H1 (cell line): ENCODE data around the gene ZNF133. TPM values are rescaled to one million over a fixed set of nuclear protein-coding genes. Genes with fewer than 3 reads are reported as not detected.

ENCODE experiments used
- CTCF ChIA-PET: fragments of 300-600 bp; sonication (Branson Sonifier 250); formaldehyde crosslinking; loops from one replicate; lab custom pipeline; 2021; ENCODE audit not compliant: partially characterized antibody; lab: Charles Lee
- POLR2A ChIA-PET: fragments of 300-600 bp; sonication (Branson Sonifier 250); formaldehyde crosslinking; loops from one replicate; lab custom pipeline; 2021; ENCODE audit warnings: inconsistent platforms; ENCODE audit not compliant: partially characterized antibody; lab: Charles Lee
- DNase-seq, 2 experiments: peaks; one replicate each; pipeline versions ENCODE4 v3.0.0 to v3.0.0-alpha.2; 2010 to 2022; ENCODE audit warnings: low spot score in 2 of 2, low read depth in 1 of 2, mixed read lengths in 1 of 2
- FAIRE-seq: peaks from 2 replicates; lab custom pipeline; 2011; peaks lifted over from hg19 to GRCh38; lab: Jason Lieb, UNC
- H2AFZ ChIP-seq: 2 replicates; pipeline ENCODE4 v1.8.1; 2012; ENCODE audit warnings: low read length, inconsistent platforms
- H2AK5ac ChIP-seq: 2 replicates; pipeline ENCODE4 v1.6.1; 2013; ENCODE audit warnings: low read depth, low read length
- H2BK120ac ChIP-seq: replicated peaks from 2 replicates; pipeline ENCODE3; 2013; ENCODE audit warnings: low read depth, low read length, inconsistent platforms
- H2BK12ac ChIP-seq: 2 replicates; pipeline ENCODE4 v1.6.1; 2013; ENCODE audit warnings: low read depth, low read length
- H2BK15ac ChIP-seq: 2 replicates; pipeline ENCODE4 v1.6.1; 2013; ENCODE audit warnings: low read length
- H2BK20ac ChIP-seq: 2 replicates; pipeline ENCODE4 v1.6.1; 2013; ENCODE audit warnings: low read length
- H2BK5ac ChIP-seq: 2 replicates; pipeline ENCODE4 v1.6.1; 2013; ENCODE audit warnings: low read depth, low read length
- H3K14ac ChIP-seq: 2 replicates; pipeline ENCODE4 v1.6.1; 2013; ENCODE audit warnings: inconsistent platforms; ENCODE audit not compliant: insufficient read length
- H3K18ac ChIP-seq: 2 replicates; pipeline ENCODE4 v1.6.1; 2013; ENCODE audit warnings: low read length; ENCODE audit errors: extremely low read depth
- H3K23ac ChIP-seq: 2 replicates; pipeline ENCODE4 v1.6.1; 2013; ENCODE audit warnings: inconsistent platforms; ENCODE audit not compliant: insufficient read length
- H3K23me2 ChIP-seq: 2 replicates; pipeline ENCODE4 v1.6.1; 2013; ENCODE audit warnings: low read depth, low read length
- H3K27ac ChIP-seq: 2 replicates; pipeline ENCODE4 v1.6.1; 2011; ENCODE audit warnings: low read depth, low read length, inconsistent platforms
- H3K27me3 ChIP-seq, 4 experiments: replicated peaks in 1 of 4; 1 replicate in 1 of 4; 2 replicates in 3 of 4; pipeline versions ENCODE4 v1.6.1 to v1.8.1; 2011 to 2013; ENCODE audit warnings: low read length in 3 of 4, mild to moderate bottlenecking in 3 of 4, inconsistent platforms in 2 of 4, mixed read lengths in 2 of 4, moderate library complexity in 1 of 4; ENCODE audit not compliant: control insufficient read depth in 3 of 4, insufficient read depth in 3 of 4; ENCODE audit errors: extremely low read depth in 1 of 4
- H3K36me3 ChIP-seq, 4 experiments: 2 replicates each; pipeline versions ENCODE4 v1.6.1 to v1.8.1; 2011 to 2013; ENCODE audit warnings: mild to moderate bottlenecking in 4 of 4, low read length in 3 of 4, moderate library complexity in 2 of 4, control low read depth in 1 of 4, inconsistent platforms in 1 of 4; ENCODE audit not compliant: insufficient read depth in 4 of 4, control insufficient read depth in 2 of 4
- H3K4ac ChIP-seq: replicated peaks from 2 replicates; pipeline ENCODE3; 2013; ENCODE audit warnings: low read length, low read depth, mixed read lengths, inconsistent platforms; ENCODE audit not compliant: insufficient read length
- H3K4me1 ChIP-seq, 4 experiments: replicated peaks in 1 of 4; 1 replicate in 1 of 4; 2 replicates in 3 of 4; pipeline versions ENCODE4 v1.6.1 to v1.8.1; 2011 to 2013; ENCODE audit warnings: low read length in 3 of 4, inconsistent platforms in 2 of 4, mixed read lengths in 1 of 4; ENCODE audit not compliant: insufficient read depth in 4 of 4, control insufficient read depth in 3 of 4
- H3K4me2 ChIP-seq, 2 experiments: 2 replicates each; pipeline versions ENCODE4 v1.6.1 to v1.8.1; 2011 to 2013; ENCODE audit warnings: low read depth in 2 of 2, low read length in 2 of 2, control low read depth in 1 of 2, inconsistent platforms in 1 of 2, mild to moderate bottlenecking in 1 of 2; ENCODE audit not compliant: insufficient read depth in 1 of 2
- H3K4me3 ChIP-seq, 4 experiments: fragments of 200-600, 300-600 bp in 1 of 4; sonication (generic), shearing (Covaris generic), sonication (Bioruptor Twin) in 1 of 4; 2 replicates each; pipeline versions ENCODE4 v1.5.1 to v1.8.1; 2011 to 2016; ENCODE audit warnings: low read length in 4 of 4, low read depth in 3 of 4, control low read depth in 2 of 4, inconsistent platforms in 2 of 4, mild to moderate bottlenecking in 2 of 4, mixed read lengths in 1 of 4, moderate library complexity in 1 of 4; ENCODE audit not compliant: insufficient read depth in 2 of 4; ENCODE audit errors: extremely low read depth in 1 of 4
- H3K56ac ChIP-seq: replicated peaks from 2 replicates; pipeline ENCODE3; 2013; ENCODE audit warnings: low read depth, mild to moderate bottlenecking, mixed read lengths, low read length, inconsistent platforms; ENCODE audit not compliant: insufficient read length
- H3K79me1 ChIP-seq: 2 replicates; pipeline ENCODE4 v1.6.1; 2013; ENCODE audit warnings: low read depth, low read length, control low read depth
- H3K79me2 ChIP-seq, 2 experiments: 2 replicates each; pipeline versions ENCODE4 v1.6.1 to v1.8.1; 2012 to 2013; ENCODE audit warnings: low read length in 2 of 2, mild to moderate bottlenecking in 2 of 2, inconsistent platforms in 1 of 2; ENCODE audit not compliant: insufficient read depth in 2 of 2, control insufficient read depth in 1 of 2
- H3K9ac ChIP-seq, 4 experiments: replicated peaks in 1 of 4; 1 replicate in 1 of 4; 2 replicates in 3 of 4; pipeline versions ENCODE4 v1.6.1 to v1.8.1; 2011 to 2013; ENCODE audit warnings: low read depth in 3 of 4, low read length in 3 of 4, control low read depth in 2 of 4, mild to moderate bottlenecking in 2 of 4, moderate library complexity in 2 of 4, inconsistent platforms in 1 of 4; ENCODE audit errors: extremely low read depth in 1 of 4
- H3K9me3 ChIP-seq, 2 experiments: 2 replicates each; pipeline versions ENCODE4 v1.6.1 to v1.8.1; 2012 to 2013; ENCODE audit warnings: mild to moderate bottlenecking in 2 of 2, moderate library complexity in 2 of 2, control low read depth in 1 of 2, inconsistent platforms in 1 of 2, low read depth in 1 of 2, low read length in 1 of 2, mixed read lengths in 1 of 2; ENCODE audit not compliant: insufficient read depth in 2 of 2
- H4K20me1 ChIP-seq, 2 experiments: replicated peaks in 1 of 2; 2 replicates each; pipeline versions ENCODE3 to v1.8.1; 2011 to 2013; ENCODE audit warnings: inconsistent platforms in 2 of 2, low read length in 2 of 2, mild to moderate bottlenecking in 1 of 2; ENCODE audit not compliant: insufficient read depth in 2 of 2, control insufficient read depth in 1 of 2
- H4K5ac ChIP-seq: 2 replicates; pipeline ENCODE4 v1.6.1; 2013; ENCODE audit warnings: low read length, low read depth, mixed read lengths, inconsistent platforms; ENCODE audit not compliant: insufficient read length
- H4K8ac ChIP-seq: 2 replicates; pipeline ENCODE4 v1.8.0; 2013; ENCODE audit warnings: mild to moderate bottlenecking, moderate library complexity, low read length, inconsistent platforms; ENCODE audit not compliant: insufficient read depth; ENCODE audit errors: extremely low read depth
- H4K91ac ChIP-seq: replicated peaks from 2 replicates; pipeline ENCODE3; 2013; ENCODE audit warnings: low read length, mixed read lengths, inconsistent platforms; ENCODE audit not compliant: insufficient read length
- ATF3 ChIP-seq: IDR thresholded peaks from 2 replicates; pipeline ENCODE4 v1.6.1; 2011; ENCODE audit warnings: low read depth, mild to moderate bottlenecking, low read length; ENCODE audit not compliant: insufficient read depth
- BACH1 ChIP-seq: IDR thresholded peaks from 2 replicates; pipeline ENCODE4 v1.6.1; 2012; ENCODE audit warnings: low read length, improper control_type of control experiment
- CBX5 ChIP-seq: fragments of 300-800, 300-1000 bp; sonication (generic); IDR thresholded peaks from 2 replicates; pipeline ENCODE4 v1.7.1; 2016; ENCODE audit warnings: antibody characterized with exemption, low read length, low read depth
- CBX8 ChIP-seq: fragments of 300-800, 300-1000 bp; sonication (generic); IDR thresholded peaks from 2 replicates; pipeline ENCODE4 v1.7.1; 2016; ENCODE audit warnings: low read depth, low read length, borderline replicate concordance
- CTBP2 ChIP-seq: IDR thresholded peaks from 2 replicates; pipeline ENCODE4 v1.7.0; 2011; ENCODE audit warnings: borderline replicate concordance, mild to moderate bottlenecking, moderate library complexity, mixed read lengths, low read length; ENCODE audit not compliant: insufficient read depth, insufficient read length
- KDM4A ChIP-seq: IDR thresholded peaks from one replicate; pipeline ENCODE4 v1.7.1; 2012; ENCODE audit warnings: low read depth, mild to moderate bottlenecking, moderate library complexity, low read length, inconsistent platforms; ENCODE audit not compliant: severe bottlenecking
- MAFK ChIP-seq: IDR thresholded peaks from 2 replicates; pipeline ENCODE4 v1.6.1; 2012; ENCODE audit warnings: low read depth, mild to moderate bottlenecking, improper control_type of control experiment, low read length
- POU5F1 ChIP-seq: IDR thresholded peaks from 2 replicates; pipeline ENCODE4 v1.6.1; 2011; ENCODE audit warnings: low read depth, mild to moderate bottlenecking, low read length, moderate library complexity
- SIN3A ChIP-seq, 2 experiments: IDR thresholded peaks in 1 of 2; conservative IDR thresholded peaks in 1 of 2; 2 replicates each; pipeline ENCODE4 v1.6.1; 2011 to 2012; ENCODE audit warnings: low read length in 2 of 2, improper control_type of control experiment in 1 of 2, low read depth in 1 of 2, mild to moderate bottlenecking in 1 of 2
- SP1 ChIP-seq: IDR thresholded peaks from 2 replicates; pipeline ENCODE4 v1.6.1; 2011; ENCODE audit warnings: low read depth, low read length
- SP2 ChIP-seq: IDR thresholded peaks from 2 replicates; pipeline ENCODE4 v1.6.1; 2012; ENCODE audit warnings: mild to moderate bottlenecking, low read length, inconsistent platforms
- SRF ChIP-seq: IDR thresholded peaks from 2 replicates; pipeline ENCODE4 v1.6.1; 2011; ENCODE audit warnings: mild to moderate bottlenecking, low read depth, low read length, moderate library complexity
- SUZ12 ChIP-seq: fragments of 200-600 bp; sonication (generic); IDR thresholded peaks from 2 replicates; pipeline ENCODE4 v1.6.1; 2012; ENCODE audit warnings: mild to moderate bottlenecking, inconsistent platforms, low read length, moderate library complexity, mixed read lengths
- TAF1 ChIP-seq: IDR thresholded peaks from 2 replicates; pipeline ENCODE4 v1.6.1; 2011; ENCODE audit warnings: mild to moderate bottlenecking, low read depth, low read length
- WGBS, 2 experiments: shearing (Covaris generic) in 1 of 2; methylation state at CpG; one replicate each; pipeline versions ENCODE4 v1.1.6 to v1.1.7; 2013 to 2015; ENCODE audit warnings: low lambda C conversion rate in 2 of 2, mixed read lengths in 2 of 2, inconsistent platforms in 1 of 2, low coverage in 1 of 2, missing lambda C conversion rate in 1 of 2; ENCODE audit not compliant: insufficient replicate concordance in 2 of 2, insufficient coverage in 1 of 2, insufficient read length in 1 of 2; ENCODE audit errors: extremely low coverage in 1 of 2, missing lambda C conversion rate in 1 of 2; 5-methylcytosine and 5-hydroxymethylcytosine counted together
- polyA plus RNA-seq, 7 experiments: library from polyadenylated mRNA; depleted of rRNA in 3 of 7; stranded (reverse) in 5 of 7; unstranded in 2 of 7; fragments of >200 nt in 5 of 7; fragments of 200-250 nt in 2 of 7; gene quantifications; 1 replicate in 5 of 7; 2 replicates in 1 of 7; 4 replicates in 1 of 7; pipeline versions ENCODE4 v1.2.1 to v1.2.3, GENCODE V29; 2011 to 2013; ENCODE audit warnings: missing spikeins in 2 of 7, mixed read lengths in 2 of 7
- total RNA-seq: library from RNA; stranded (reverse); fragmentation: NEBNext Ultra II Directional; extraction: Animal tissue kit (Norgen Biotek cat#: 25700); gene quantifications from 2 replicates; pipeline ENCODE4 v1.2.1, GENCODE V29; 2021

Gene ZNF133
- total and polyA plus RNA-seq, 2 of the 8 experiments (the other 6 are each of a cell fraction or from before 2014, with no cell fraction given): 12.1 to 15.8 TPM

GRCh38 chr20:18240997-18241396 is 47.3 kb upstream of the ZNF133 start:
- Histone ChIP-seq H3K4ac (no peak overlapping the region), H2BK20ac (no peak overlapping the region), H3K4me3 (no peak overlapping the region), H4K5ac (no peak overlapping the region), H4K91ac (no peak overlapping the region), H3K9ac (no peak overlapping the region), H2BK120ac (no peak overlapping the region), H3K4me1 (no peaks in the 10 kb centered on the region), H2BK5ac (no peak overlapping the region), H4K8ac (no peak overlapping the region), H3K79me2 (no peaks in the 10 kb centered on the region), H3K14ac (no peak overlapping the region), H3K4me2 (no peak overlapping the region), H3K23me2 (no peaks in the 10 kb centered on the region), H3K79me1 (no peaks in the 10 kb centered on the region), H3K27ac (no peak overlapping the region), H3K18ac (no peak overlapping the region), H2AK5ac (no peak overlapping the region), H3K36me3 (no peaks in the 10 kb centered on the region), H3K27me3 (no peaks in the 10 kb centered on the region), H3K9me3 (no peaks in the 10 kb centered on the region), H2AFZ (no peak overlapping the region), H2BK15ac (no peak overlapping the region), H3K56ac (no peak overlapping the region), H3K23ac (no peak overlapping the region), H2BK12ac (no peak overlapping the region), H4K20me1 (no peaks in the 10 kb centered on the region)
- POLR2A ChIA-PET: interaction anchor here (0.6 to 1.2 kb wide), 2 partner anchors 10 to 13 kb away, joined by 3 to 4 read pairs; no protein-coding TSS in a partner anchor
- 85% methylated on average over 1 of the region's 1 CpG; no CpG with 5 or more reads in 1 of the 2 experiments for WGBS, 2 experiments
- FAIRE-seq (no peak), DNase-seq (no peak)
- CTCF ChIA-PET: no interaction called here
- no peak for TF ChIP-seq KDM4A
- no peak for TF ChIP-seq BACH1
- TF ChIP-seq CTBP2: no peak
- TF ChIP-seq CBX5: no peak
- no peak for TF ChIP-seq SIN3A (conservative IDR thresholded peaks at IDR 0.05 in 1 of 2, IDR thresholded peaks at IDR 0.05 in 1 of 2; ENCODE audit: low read depth in 1 of 2, low read length in 2 of 2)
- no peak for TF ChIP-seq POU5F1
- TF ChIP-seq ATF3: no peak
- no peak for TF ChIP-seq SRF
- TF ChIP-seq MAFK: no peak
- no peak for TF ChIP-seq TAF1
- TF ChIP-seq SP2: no peak
- TF ChIP-seq CBX8: no peak
- TF ChIP-seq SUZ12: no peak
- no peak for TF ChIP-seq SP1
